Measurements from ENCODE around the gene CD300A. TPM values are rescaled to one million over a fixed set of nuclear protein-coding genes. Genes with fewer than 3 reads are reported as not detected.

CD300A gene
- total and polyA plus RNA-seq, 2 of the 4 experiments (the other 2 are of a cell fraction): not detected

DNA sequence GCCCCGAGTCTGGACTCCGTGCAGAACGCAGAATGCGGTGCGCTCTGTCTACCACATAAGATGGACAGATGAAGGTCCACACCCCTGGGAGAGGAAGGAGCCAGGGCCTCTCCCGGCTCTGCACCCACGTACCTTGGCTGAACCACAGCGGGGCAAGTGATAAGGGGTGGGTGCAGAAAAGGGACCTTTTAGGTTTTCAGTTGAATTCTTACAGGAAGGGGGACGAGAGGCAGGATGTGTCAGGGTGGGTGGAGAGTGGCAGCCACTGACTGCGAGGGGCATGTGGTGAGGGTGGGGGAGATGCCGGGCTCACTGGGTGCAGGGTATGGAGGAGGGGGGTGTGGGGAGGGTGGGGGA lies 372 bp downstream of the CD300A start:
- no peak overlapping the region for H2BK5ac ChIP-seq (ENCODE audit: low read depth, low read length, poor library complexity, severe bottlenecking)
- H3K9me3 ChIP-seq (ENCODE audit: control insufficient read depth, insufficient read depth, low read length): peaks cover 2% of the 10 kb centered on the region; the same call in 1 of the 2 replicates
- H3K4ac ChIP-seq (ENCODE audit: low read depth, low read length): no peak overlapping the region
- no peaks in the 10 kb centered on the region for H3K36me3 ChIP-seq (ENCODE audit: control insufficient read depth, insufficient read depth, low read length)
- H2BK120ac ChIP-seq (ENCODE audit: low read depth, low read length): no peak overlapping the region
- H3K4me3 ChIP-seq (ENCODE audit: insufficient read depth, low read depth, low read length): no peak overlapping the region
- WGBS, 2 experiments (ENCODE audit: extremely low coverage in 2 of 2, insufficient read length in 1 of 2): 0% methylated on average over 4 of the region's 11 CpGs; no CpG with 5 or more reads in 1 of the 2 experiments
- no peak overlapping the region for H3K4me2 ChIP-seq (ENCODE audit: low read depth, low read length)
- in situ Hi-C loops (cut with MboI; ENCODE audit: low sequenced_read_pairs) (no loop called here), dilution Hi-C loops (cut with HindIII; ENCODE audit: low sequenced_read_pairs, unreplicated experiment) (no loop called here), intact Hi-C loops (cut with micrococcal nuclease) (no loop called here)
- no peaks in the 10 kb centered on the region for H3K4me1 ChIP-seq (ENCODE audit: control insufficient read depth, insufficient read depth, low read length)
- no peak overlapping the region for H2BK20ac ChIP-seq (ENCODE audit: low read depth, low read length)
- no peak overlapping the region for H3K18ac ChIP-seq (ENCODE audit: low read depth, low read length)
- no peak overlapping the region for H4K8ac ChIP-seq (ENCODE audit: low read depth in 2 of 2, low read length in 2 of 2)
- H3K9ac ChIP-seq (ENCODE audit: low read depth, low read length): no peak overlapping the region
- no peak overlapping the region for H4K91ac ChIP-seq (ENCODE audit: insufficient read depth, low read depth, low read length)
- H2AFZ ChIP-seq (replicated peaks; ENCODE audit: low read length, poor library complexity): no peak overlapping the region
- no peak overlapping the region for H3K23ac ChIP-seq (ENCODE audit: low read depth, low read length)
- H3K9me1 ChIP-seq (ENCODE audit: insufficient read depth, low read length): no peaks in the 10 kb centered on the region
- H2AK5ac ChIP-seq (ENCODE audit: low read depth, low read length): no peak overlapping the region
- no peak overlapping the region for H4K5ac ChIP-seq (ENCODE audit: low read depth, low read length)
- no TSS peak for BruUV-seq (replicated peaks)
- TF ChIP-seq, protein P1, sequence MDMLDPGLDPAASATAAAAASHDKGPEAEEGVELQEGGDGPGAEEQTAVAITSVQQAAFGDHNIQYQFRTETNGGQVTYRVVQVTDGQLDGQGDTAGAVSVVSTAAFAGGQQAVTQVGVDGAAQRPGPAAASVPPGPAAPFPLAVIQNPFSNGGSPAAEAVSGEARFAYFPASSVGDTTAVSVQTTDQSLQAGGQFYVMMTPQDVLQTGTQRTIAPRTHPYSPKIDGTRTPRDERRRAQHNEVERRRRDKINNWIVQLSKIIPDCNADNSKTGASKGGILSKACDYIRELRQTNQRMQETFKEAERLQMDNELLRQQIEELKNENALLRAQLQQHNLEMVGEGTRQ (IDR thresholded peaks at IDR 0.05; ENCODE audit: low read depth, low read length): no peak
- TF ChIP-seq CHD1 (IDR thresholded peaks at IDR 0.05; ENCODE audit: low read depth, low read length) (no peak), POLR2A (IDR thresholded peaks at IDR 0.05; ENCODE audit: low read depth, low read length) (no peak), BHLHE40 (IDR thresholded peaks at IDR 0.05; ENCODE audit: low read depth, low read length) (no peak), NFE2L2 (IDR thresholded peaks at IDR 0.05; ENCODE audit: low read depth, low read length) (no peak), SMC3 (IDR thresholded peaks at IDR 0.05; ENCODE audit: low read depth, low read length) (no peak), MXI1 (IDR thresholded peaks at IDR 0.05; ENCODE audit: borderline replicate concordance, low read depth, low read length) (no peak), MAFK (IDR thresholded peaks at IDR 0.05; ENCODE audit: low read depth, low read length) (no peak), FOS (IDR thresholded peaks at IDR 0.05; ENCODE audit: low read depth, low read length) (no peak), RAD21 (IDR thresholded peaks at IDR 0.05; ENCODE audit: low read length) (no peak), RCOR1 (IDR thresholded peaks at IDR 0.05; ENCODE audit: insufficient replicate concordance, low read length) (no peak), RFX5 (IDR thresholded peaks at IDR 0.05; ENCODE audit: low read depth, low read length) (no peak)
- TF ChIP-seq, protein P2, sequence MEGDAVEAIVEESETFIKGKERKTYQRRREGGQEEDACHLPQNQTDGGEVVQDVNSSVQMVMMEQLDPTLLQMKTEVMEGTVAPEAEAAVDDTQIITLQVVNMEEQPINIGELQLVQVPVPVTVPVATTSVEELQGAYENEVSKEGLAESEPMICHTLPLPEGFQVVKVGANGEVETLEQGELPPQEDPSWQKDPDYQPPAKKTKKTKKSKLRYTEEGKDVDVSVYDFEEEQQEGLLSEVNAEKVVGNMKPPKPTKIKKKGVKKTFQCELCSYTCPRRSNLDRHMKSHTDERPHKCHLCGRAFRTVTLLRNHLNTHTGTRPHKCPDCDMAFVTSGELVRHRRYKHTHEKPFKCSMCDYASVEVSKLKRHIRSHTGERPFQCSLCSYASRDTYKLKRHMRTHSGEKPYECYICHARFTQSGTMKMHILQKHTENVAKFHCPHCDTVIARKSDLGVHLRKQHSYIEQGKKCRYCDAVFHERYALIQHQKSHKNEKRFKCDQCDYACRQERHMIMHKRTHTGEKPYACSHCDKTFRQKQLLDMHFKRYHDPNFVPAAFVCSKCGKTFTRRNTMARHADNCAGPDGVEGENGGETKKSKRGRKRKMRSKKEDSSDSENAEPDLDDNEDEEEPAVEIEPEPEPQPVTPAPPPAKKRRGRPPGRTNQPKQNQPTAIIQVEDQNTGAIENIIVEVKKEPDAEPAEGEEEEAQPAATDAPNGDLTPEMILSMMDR (conservative IDR thresholded peaks at IDR 0.05; ENCODE audit: low read depth, low read length): no peak
- no peaks in the 10 kb centered on the region for H3K27me3 ChIP-seq (ENCODE audit: control insufficient read depth, insufficient read depth, low read length)
- DNase-seq (no peak), ATAC-seq (ENCODE audit: low read depth) (no peak)
- no peaks in the 10 kb centered on the region for H4K20me1 ChIP-seq (ENCODE audit: insufficient read depth, low read length)
- H2BK15ac ChIP-seq (ENCODE audit: low read depth, low read length): no peak overlapping the region
- no peak overlapping the region for H3K14ac ChIP-seq (replicated peaks; ENCODE audit: low read depth, low read length)
- no peaks in the 10 kb centered on the region for H3K79me1 ChIP-seq (ENCODE audit: low read depth in 1 of 2, low read length in 2 of 2)
- no peak overlapping the region for H2AK9ac ChIP-seq (replicated peaks; ENCODE audit: low read depth, low read length, poor library complexity)
- CTCF ChIA-PET: no interaction called here
- no peak overlapping the region for H3K27ac ChIP-seq (ENCODE audit: insufficient read depth, low read length)
- POLR2A ChIA-PET (ENCODE audit: unreplicated experiment): no interaction called here
- no peak overlapping the region for H3K56ac ChIP-seq (ENCODE audit: extremely low read depth, insufficient read depth, low read length)

Data from IMR-90 (cell line).